SK-N-MC (cell line): ENCODE measurements around the gene MIOX.

ENCODE experiments used
- EZH2 ChIP-seq: fragments of 200-600 bp; sonication (generic); IDR thresholded peaks from one replicate; pipeline ENCODE4 v1.6.1; 2017; ENCODE audit warnings: antibody characterized with exemption
- POLR2AphosphoS5 ChIP-seq: IDR thresholded peaks from 2 replicates; pipeline ENCODE4 v1.6.1; 2012; ENCODE audit warnings: mild to moderate bottlenecking, low read depth, low read length, borderline replicate concordance

DNA sequence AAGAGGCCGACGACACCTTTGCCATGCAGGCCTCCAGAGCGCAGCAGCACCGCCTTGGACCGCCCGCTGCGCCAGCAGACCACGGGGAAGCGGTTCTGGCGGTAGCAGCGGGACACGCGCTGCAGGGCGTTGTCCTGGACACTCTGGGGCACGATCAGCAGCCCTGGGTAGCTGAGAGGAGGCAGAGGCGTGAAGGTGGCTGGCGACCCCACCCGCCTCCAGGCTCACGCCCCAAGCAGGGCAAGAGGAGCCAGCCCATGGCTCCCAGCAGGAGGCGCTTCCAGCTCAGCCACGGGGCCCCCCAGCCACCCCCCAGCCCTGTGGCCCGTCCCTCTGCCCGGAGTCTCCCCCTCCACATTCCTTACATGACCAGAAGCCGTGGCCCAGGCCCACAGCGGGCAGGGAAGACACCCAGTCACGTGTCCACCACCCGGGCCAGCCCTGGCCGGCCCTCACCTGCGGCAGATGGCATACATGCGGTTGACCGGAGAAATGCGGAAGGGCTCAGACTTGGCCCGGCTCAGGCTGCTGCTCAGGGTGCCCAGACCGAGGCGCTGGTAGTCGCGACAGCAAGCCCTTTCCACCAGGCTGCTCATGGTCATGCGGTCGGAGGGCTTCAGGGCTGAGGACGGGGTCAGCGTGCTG, 27.0 kb upstream of the MIOX start:
- TF ChIP-seq EZH2 (no peak), POLR2AphosphoS5 (no peak)
